Activated T-helper 2 cell treated with anti-CD3 and anti-CD28 coated beads, Interferon-gamma antibody, Interleukin-2, Interleukin-4, amounts not matched to agents 10 μg/mL and 5 μg/mL and 100 μg/mL, durations not matched to agents 14 hours and 24 hours and 36 hours (primary cell): ENCODE data around the gene ORAI3. TPM values are rescaled to one million over a fixed set of nuclear protein-coding genes. Genes with fewer than 3 reads are reported as not detected.

ENCODE experiments used
- DNase-seq: peaks from one replicate; pipeline ENCODE4 v3.0.0; 2021; ENCODE audit warnings: low spot score
- H3K27ac Mint-ChIP-seq: one replicate; pipeline ENCODE4 v1.8.0; 2021; ENCODE audit warnings: mixed read lengths
- H3K27me3 Mint-ChIP-seq: one replicate; pipeline ENCODE4 v1.8.0; 2021; ENCODE audit warnings: low read depth, mixed read lengths
- H3K36me3 Mint-ChIP-seq: one replicate; pipeline ENCODE4 v1.8.0; 2021; ENCODE audit warnings: low read depth, mixed read lengths
- H3K4me1 Mint-ChIP-seq: one replicate; pipeline ENCODE4 v1.8.0; 2021; ENCODE audit warnings: low read depth, mixed read lengths
- H3K4me3 Mint-ChIP-seq: one replicate; pipeline ENCODE4 v1.8.0; 2021; ENCODE audit warnings: low read depth, mild to moderate bottlenecking, moderate library complexity, mixed read lengths
- H3K9me3 Mint-ChIP-seq: one replicate; pipeline ENCODE4 v1.8.0; 2021; ENCODE audit warnings: mixed read lengths
- intact Hi-C: fragments of 100-400 bp; cut with micrococcal nuclease; formaldehyde crosslinking; loops from one replicate; pipeline ENCODE4 v1.15.1; 2023
- total RNA-seq: library from RNA; stranded (reverse); gene quantifications from 2 replicates; pipeline ENCODE4 v1.2.3, GENCODE V29; 2022

The ORAI3 gene
- total RNA-seq, 1 donor from 2014 or later: 17.4 TPM

DNA sequence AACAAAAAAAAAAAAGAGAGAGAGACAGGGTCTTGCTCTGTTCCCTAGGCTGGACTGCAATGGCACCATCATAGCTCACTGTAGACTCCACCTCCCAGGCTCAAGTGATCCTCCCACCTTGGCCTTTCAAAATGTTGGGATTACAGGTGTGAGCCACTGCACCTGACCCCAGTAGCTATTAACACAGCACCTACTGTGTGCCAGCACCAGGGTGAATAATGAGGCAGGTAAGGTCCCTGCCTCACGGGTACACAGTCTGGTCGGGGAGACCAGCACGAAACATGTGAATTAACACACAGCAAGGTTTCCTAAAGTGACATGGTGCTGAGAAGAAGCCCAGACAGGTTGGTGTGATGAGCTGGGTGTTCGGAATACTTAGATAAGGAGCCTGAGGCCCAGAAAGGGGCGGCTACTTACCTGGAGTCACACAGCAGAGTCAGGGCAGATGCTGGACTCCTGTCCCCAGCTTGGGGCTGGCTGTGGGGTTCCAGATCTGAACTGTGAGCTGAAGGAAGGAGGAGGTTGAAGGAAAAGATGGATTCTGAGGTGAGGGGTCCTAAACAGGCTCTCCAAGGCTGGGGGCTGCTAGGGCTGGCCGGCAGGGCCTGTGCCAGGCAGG is 36.0 kb upstream of the ORAI3 start:
- intact Hi-C loops: no loop called here
- Mint-ChIP-seq H3K27me3 (peaks cover 3% of the 10 kb centered on the region), H3K4me1 (peaks cover under 1% of the 10 kb centered on the region), H3K36me3 (no peaks in the 10 kb centered on the region), H3K9me3 (no peaks in the 10 kb centered on the region), H3K4me3 (no peak overlapping the region), H3K27ac (no peak overlapping the region)
- no peak for DNase-seq

DNA sequence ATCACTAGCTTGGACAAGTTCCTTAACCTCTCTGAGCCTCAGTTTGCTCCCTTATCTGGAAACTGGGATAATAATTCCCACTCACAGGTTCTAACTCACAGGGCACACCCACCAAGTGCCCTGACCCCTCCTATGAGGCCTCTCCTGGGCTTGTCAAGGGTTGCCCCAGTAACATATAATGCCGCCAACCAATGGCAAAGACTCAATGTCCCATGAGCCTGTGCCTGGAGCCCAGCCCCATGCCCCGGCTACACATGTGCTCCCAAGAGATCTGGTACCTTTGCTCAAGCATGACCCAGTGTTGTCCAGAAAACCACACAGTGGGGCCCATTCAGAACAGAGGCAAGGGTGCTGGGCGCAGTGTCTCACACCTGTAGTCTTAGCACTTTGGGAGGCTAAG is 34.0 kb upstream of the ORAI3 start:
- H3K27ac Mint-ChIP-seq: no peak overlapping the region
- no peaks in the 10 kb centered on the region for H3K4me1 Mint-ChIP-seq
- H3K4me3 Mint-ChIP-seq: no peak overlapping the region
- H3K9me3 Mint-ChIP-seq: no peaks in the 10 kb centered on the region
- DNase-seq: no peak
- H3K27me3 Mint-ChIP-seq: no peaks in the 10 kb centered on the region
- intact Hi-C loops: no loop called here
- no peaks in the 10 kb centered on the region for H3K36me3 Mint-ChIP-seq

DNA sequence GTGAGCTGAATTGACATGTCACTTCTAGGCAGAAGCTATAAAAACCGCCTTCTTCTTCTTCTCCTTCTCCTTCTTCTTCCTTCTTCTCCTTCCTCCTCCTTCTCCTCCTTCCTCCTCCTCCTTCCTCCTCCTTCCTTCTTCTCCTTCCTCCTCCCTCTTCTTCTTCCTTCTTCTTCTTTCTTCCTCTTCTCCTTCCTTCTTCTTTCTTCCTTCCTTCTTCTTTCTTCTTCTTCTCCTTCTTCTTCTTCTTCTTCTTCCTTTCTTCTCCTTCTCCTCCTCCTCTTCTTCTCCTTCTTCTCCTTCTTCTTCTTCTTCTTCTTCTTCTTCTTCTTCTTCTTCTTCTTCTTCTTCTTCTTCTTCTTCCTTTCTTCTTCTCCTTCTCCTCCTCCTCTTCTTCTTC is 30.3 kb upstream of the ORAI3 start:
- Mint-ChIP-seq H3K27ac (no peak overlapping the region), H3K9me3 (no peaks in the 10 kb centered on the region), H3K4me1 (peaks cover 9% of the 10 kb centered on the region), H3K27me3 (no peaks in the 10 kb centered on the region), H3K36me3 (no peaks in the 10 kb centered on the region), H3K4me3 (no peak overlapping the region)
- intact Hi-C loops: no loop called here
- no peak for DNase-seq

DNA sequence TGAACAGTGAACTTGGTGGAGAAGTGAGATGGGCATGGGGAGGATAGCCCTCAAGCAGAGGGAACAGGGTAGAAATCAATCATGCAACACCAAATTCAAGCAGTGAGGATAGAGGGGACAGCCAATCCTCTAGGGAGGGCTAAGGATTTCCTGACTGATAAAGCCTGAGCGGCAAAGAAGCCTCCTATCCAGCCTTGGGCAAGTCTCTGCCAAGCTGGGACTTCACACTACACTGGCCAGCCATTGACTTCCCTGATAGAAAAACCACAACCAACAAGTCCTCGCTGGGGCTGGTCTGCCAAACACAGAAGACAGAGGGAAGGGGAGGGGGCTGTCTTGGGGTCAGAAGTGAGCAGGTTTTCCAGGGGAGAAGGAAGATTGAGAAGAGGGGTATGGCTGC is 28.0 kb upstream of the ORAI3 start:
- Mint-ChIP-seq H3K4me1 (peaks cover 15% of the 10 kb centered on the region), H3K27me3 (no peaks in the 10 kb centered on the region)
- intact Hi-C loops: loop anchor here (1.0 kb wide), 1 partner anchor 77 kb away; no protein-coding TSS in a partner anchor

DNA sequence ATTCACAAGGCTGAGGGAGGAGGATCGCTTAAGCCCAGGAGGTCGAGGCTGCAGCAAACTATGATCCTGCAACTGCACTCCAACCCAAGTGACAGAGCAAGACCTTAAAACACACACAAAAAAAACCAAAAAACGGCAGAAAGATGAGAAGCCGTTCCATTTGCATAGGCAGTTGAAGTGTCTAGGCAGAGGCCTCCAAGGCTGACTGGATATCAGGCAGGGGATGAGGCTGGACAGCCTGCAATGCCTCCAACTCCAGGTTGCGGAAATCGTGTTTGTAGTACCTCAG is 27.5 kb upstream of the ORAI3 start:
- Mint-ChIP-seq H3K4me1 (peaks cover 19% of the 10 kb centered on the region), H3K27me3 (no peaks in the 10 kb centered on the region), H3K36me3 (peaks cover 6% of the 10 kb centered on the region), H3K4me3 (peak overlapping the region; percentile 99), H3K27ac (peak overlapping the region; percentile 100), H3K9me3 (no peaks in the 10 kb centered on the region)
- intact Hi-C loops: loop anchor here (1.0 kb wide), 1 partner anchor 77 kb away; no protein-coding TSS in a partner anchor
- DNase-seq: no peak

More for the DNA sequence above, 28.0 kb upstream of the ORAI3 start:
- Mint-ChIP-seq H3K36me3 (peaks cover under 1% of the 10 kb centered on the region), H3K9me3 (no peaks in the 10 kb centered on the region), H3K27ac (no peak overlapping the region), H3K4me3 (peak overlapping the region; percentile 99)
- no peak for DNase-seq

DNA sequence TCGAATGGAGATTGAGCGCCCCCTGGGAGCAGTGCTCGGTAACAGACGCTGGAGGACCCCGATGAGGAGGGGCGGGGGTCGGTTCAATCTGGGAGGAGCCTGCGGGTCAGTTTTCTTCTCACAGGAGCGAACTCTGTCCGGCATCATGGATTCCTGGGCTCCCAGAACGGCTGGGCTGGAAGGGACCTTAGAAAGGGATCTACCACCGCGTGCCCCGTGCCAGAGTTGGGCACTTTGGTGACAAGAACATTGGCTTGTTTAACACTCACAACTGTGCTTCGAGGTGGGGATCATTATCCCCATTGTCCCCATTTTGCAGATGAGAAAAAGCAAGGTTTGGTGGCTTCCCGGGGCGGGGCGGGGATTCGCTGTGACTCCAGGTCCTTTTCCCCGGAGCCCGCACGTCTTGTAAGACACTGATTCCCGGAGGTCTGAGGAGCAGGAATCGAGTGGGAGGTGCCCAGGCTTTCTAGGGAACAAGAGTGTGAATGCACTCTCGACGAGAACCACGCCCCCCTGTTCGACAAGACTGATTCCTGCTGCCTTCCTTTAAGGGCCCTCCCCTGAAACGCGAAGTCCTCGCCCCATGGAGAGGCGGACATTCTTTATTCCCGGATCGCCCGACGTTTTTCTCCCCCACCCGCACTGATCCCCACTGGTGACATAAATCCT is 27.0 kb upstream of the ORAI3 start:
- peak overlapping the region; percentile 100 for H3K27ac Mint-ChIP-seq
- H3K27me3 Mint-ChIP-seq: no peaks in the 10 kb centered on the region
- no peaks in the 10 kb centered on the region for H3K9me3 Mint-ChIP-seq
- intact Hi-C loops: loop anchor here (1.0 kb wide), 8 partner anchors 20 to 537 kb away; partner anchors contain the start of genes ARMC5, FBRS, ZNF646 and ZNF668
- DNase-seq: peak; percentile 80
- peaks cover 19% of the 10 kb centered on the region for H3K4me1 Mint-ChIP-seq
- peaks cover 6% of the 10 kb centered on the region for H3K36me3 Mint-ChIP-seq
- H3K4me3 Mint-ChIP-seq: peak overlapping the region; percentile 99

DNA sequence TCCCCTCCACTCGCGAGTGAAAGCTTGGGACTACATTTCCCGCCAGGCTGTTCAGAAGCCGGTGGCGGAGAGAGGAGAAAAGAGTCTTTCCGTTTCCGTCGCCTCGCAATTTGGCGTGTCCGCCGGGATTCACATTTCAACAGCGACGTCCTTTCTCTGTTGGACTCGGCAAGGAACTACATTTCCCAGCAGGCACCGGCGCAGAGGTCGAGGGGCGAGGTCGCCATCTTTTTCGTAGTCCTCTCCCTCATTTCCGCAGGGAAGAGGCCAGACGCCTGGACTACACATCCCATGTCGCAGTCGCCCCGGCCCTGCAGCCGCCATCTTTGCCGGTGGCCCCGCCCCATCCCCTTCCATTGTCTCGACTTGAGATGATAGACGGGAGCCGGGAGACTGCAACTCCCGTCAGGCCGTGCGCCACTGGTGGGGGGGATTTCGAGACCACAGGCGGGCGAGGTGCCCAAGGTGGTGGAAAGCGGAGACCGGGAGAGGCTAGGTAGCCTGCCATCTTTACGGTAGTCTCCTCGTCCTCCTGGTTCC is 26.4 kb upstream of the ORAI3 start:
- Mint-ChIP-seq H3K36me3 (peaks cover 6% of the 10 kb centered on the region), H3K27me3 (no peaks in the 10 kb centered on the region), H3K4me1 (peaks cover 19% of the 10 kb centered on the region), H3K27ac (peak overlapping the region; percentile 100), H3K9me3 (no peaks in the 10 kb centered on the region), H3K4me3 (peak overlapping the region; percentile 99)
- intact Hi-C loops: loop anchor here (1.0 kb wide), 7 partner anchors 20 to 537 kb away; partner anchors contain the start of genes ARMC5, FBRS, ZNF646 and ZNF668
- peak; percentile 100 for DNase-seq

DNA sequence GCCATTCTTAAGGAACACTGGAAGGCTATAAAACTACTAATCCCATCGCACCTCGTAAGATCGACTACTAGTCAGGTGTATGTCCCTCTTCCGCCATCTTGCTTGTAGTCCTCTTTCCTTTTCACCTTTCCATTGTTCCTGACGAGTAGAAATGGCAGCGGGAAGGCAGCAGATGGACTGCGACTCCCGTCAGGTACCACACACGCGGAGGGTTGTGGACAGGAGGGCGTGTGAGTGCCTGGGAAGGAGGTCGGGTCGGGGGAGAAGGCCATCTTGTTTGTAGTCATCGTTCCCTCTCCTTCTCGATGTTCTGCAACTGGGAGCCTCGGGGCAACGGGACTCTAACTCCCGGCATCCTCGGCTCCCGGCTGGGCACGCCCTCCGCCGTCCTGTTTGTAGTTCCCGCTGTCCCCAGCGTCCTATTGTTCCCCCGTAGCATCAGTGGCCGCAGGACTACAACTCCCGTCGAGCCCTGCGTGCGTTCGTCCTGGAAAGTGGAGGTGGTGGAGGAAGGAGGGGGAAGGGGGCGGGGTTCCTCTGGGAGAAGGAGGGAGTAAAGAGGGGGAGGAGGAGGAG is 25.8 kb upstream of the ORAI3 start:
- peaks cover 19% of the 10 kb centered on the region for H3K4me1 Mint-ChIP-seq
- intact Hi-C loops: loop anchor here (1.0 kb wide), 12 partner anchors 19 to 536 kb away; partner anchors contain the start of genes ARMC5, CFAP119, FBRS and RNF40
- DNase-seq: peak; percentile 95
- H3K9me3 Mint-ChIP-seq: no peaks in the 10 kb centered on the region
- H3K27me3 Mint-ChIP-seq: no peaks in the 10 kb centered on the region
- H3K4me3 Mint-ChIP-seq: peak overlapping the region; percentile 99
- peaks cover 6% of the 10 kb centered on the region for H3K36me3 Mint-ChIP-seq
- peak overlapping the region; percentile 100 for H3K27ac Mint-ChIP-seq

DNA sequence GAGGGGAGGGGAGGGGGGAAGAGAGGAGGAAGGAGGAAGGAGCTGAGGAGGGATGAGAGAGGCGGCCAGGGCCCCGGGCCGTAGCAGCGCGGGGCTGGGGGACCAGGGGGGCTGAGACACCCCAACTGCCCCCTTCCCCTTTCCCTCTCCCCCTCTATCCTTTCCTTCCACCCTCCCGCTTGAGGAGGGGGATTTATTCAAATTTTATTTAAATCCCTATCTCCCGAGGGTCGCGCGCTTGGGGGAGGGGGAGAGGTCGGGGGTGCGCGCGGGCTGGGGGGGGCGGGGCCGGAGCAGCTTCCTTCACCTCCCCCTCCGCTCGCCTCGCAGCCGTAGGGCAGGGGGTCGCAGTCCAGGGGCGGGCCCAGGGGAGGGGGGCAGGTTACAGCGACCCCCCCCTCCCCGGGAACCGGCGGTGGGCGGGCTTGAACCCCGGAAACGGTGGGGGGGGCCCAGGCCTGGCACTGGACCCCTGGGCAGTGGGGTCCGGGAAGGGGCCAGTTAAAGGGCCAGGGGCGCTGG is 25.3 kb upstream of the ORAI3 start, which contains the start of gene FBXL19:
TSS of gene FBXL19 (plus strand) at position 19 of the 522 bp plus-strand sequence. CDS start 2,183 bp downstream, outside the sequence.
- no peaks in the 10 kb centered on the region for H3K9me3 Mint-ChIP-seq
- no peak for DNase-seq
- peak within 1 kb of the TSS; percentile 100 for H3K27ac Mint-ChIP-seq
- peaks cover 6% of the 10 kb centered on the region for H3K36me3 Mint-ChIP-seq
- H3K4me1 Mint-ChIP-seq: peaks cover 19% of the 10 kb centered on the region
- H3K4me3 Mint-ChIP-seq: peak within 1 kb of the TSS; percentile 99
- no peaks in the 10 kb centered on the region for H3K27me3 Mint-ChIP-seq
- intact Hi-C loops: loop anchor here (1.0 kb wide), 5 partner anchors 26 to 171 kb away; partner anchors contain the start of genes CFAP119, RNF40, SETD1A and STX4

DNA sequence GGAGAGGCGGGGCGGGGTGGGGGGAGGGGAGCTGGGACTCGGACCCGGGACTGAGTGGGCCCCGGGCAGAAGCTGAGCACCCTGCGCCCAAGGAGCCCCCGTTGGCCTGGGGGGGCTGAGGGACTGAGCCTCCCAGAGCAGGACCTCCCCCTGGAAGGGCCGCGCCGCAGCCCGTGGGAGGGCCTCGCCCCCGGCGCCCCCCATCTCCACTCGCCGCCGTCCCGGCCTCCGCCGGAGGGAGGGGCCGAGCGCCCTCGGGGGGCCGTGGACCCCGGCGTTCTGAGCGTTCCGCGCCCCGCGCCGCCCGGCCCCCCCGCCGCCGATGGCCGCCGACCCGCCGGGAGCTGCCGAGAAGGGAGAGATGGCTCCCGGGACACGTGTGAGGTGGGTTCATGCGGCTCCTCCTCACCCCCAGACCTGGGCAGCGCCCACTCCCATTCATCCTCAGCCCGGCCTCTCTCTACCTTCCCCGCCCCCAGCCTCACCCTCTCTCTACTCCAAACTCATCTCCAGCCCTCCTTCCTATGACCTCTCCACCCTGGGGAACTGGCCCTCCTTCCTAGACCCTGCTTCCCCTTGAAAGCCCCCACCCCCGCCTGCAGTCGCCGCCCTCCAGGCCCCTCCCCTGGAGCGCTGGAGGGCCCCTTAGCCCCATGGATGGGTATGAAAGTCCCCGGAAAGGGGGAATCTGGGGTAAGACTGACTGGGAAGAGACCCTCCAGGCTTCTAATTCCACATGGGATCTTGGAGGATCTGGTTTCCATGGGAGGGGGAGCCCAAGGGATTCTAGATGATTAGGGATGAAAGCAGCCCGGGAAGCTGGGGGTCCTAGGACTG is 24.6 kb upstream of the ORAI3 start:
- Mint-ChIP-seq H3K36me3 (peaks cover 6% of the 10 kb centered on the region), H3K4me3 (peak overlapping the region; percentile 78), H3K4me1 (peaks cover 19% of the 10 kb centered on the region), H3K9me3 (no peaks in the 10 kb centered on the region), H3K27ac (peak overlapping the region; percentile 53), H3K27me3 (no peaks in the 10 kb centered on the region)
- intact Hi-C loops: no loop called here
- DNase-seq: no peak

DNA sequence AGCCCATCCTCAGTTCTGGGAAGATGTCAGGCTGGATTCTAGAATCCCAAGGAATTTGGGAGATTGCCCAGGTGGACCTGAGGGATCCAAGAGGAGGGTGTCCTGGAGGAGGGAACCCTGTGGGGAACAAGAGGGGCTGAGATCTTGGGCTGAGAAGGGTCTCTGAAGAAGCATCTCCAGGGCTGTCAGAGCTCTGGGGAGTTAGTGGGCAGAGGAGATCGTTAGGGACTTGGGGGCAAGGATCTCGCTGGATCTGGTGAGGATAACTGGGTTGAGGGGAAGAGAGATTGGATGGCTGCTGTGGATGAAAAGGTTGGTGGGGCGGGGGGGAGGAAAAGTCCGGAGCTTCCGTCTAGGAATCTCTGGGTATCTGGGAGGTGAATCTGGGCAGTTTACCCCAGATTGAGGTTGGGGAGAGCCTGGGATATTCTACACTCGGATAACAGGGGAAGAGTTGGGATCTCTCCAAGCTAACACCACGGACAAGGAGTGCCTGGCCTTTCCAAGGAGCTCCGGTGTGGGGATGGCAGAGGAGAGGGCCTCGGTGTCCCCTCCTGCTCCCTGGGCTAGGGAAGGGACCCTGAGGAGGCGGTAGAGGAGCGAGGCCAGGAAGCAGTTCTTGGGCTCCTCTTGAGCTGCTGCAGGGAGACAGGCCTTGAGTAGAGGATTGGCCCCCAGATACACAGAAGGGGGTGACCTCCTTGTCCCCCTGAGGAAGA is 23.8 kb upstream of the ORAI3 start:
- Mint-ChIP-seq H3K27me3 (no peaks in the 10 kb centered on the region), H3K36me3 (peaks cover 6% of the 10 kb centered on the region), H3K9me3 (no peaks in the 10 kb centered on the region), H3K4me3 (peak overlapping the region; percentile 77), H3K27ac (no peak overlapping the region), H3K4me1 (peaks cover 19% of the 10 kb centered on the region)
- no peak for DNase-seq
- intact Hi-C loops: no loop called here
